Common myeloid progenitor, CD34-positive (primary cell): ENCODE data around the gene EME2.

Source experiments
- CTCF ChIA-PET: fragments of 350-600 bp; sonication (Branson Sonifier 250); formaldehyde crosslinking; loops from one replicate; lab custom pipeline; 2021; ENCODE audit warnings: antibody characterized with exemption; lab: Charles Lee
- POLR2A ChIA-PET: fragments of 350-600 bp; sonication (Branson Sonifier 250); formaldehyde crosslinking; loops from one replicate; lab custom pipeline; 2021; ENCODE audit warnings: antibody characterized with exemption; lab: Charles Lee
- DNase-seq, 3 donors: peaks; one replicate each; pipeline versions ENCODE4 v3.0.0 to v3.0.0-alpha.2; 2013
- H3K27ac ChIP-seq, 2 experiments: 1 replicate in 1 of 2; 2 replicates in 1 of 2; pipeline ENCODE4 v1.7.0; 2013; ENCODE audit warnings: inconsistent platforms in 2 of 2, low read length in 2 of 2, mild to moderate bottlenecking in 2 of 2, low read depth in 1 of 2, moderate library complexity in 1 of 2; ENCODE audit not compliant: severe bottlenecking in 2 of 2, insufficient read depth in 1 of 2, poor library complexity in 1 of 2
- H3K27me3 ChIP-seq, 5 experiments: replicated peaks in 2 of 5; 1 replicate in 3 of 5; 2 replicates in 2 of 5; pipeline versions ENCODE4 v1.6.1 to v1.7.0; 2013; ENCODE audit warnings: low read length in 4 of 5, mild to moderate bottlenecking in 2 of 5, moderate library complexity in 2 of 5, inconsistent platforms in 1 of 5; ENCODE audit not compliant: insufficient read depth in 5 of 5, control insufficient read depth in 4 of 5
- H3K36me3 ChIP-seq, 4 experiments: 1 replicate in 2 of 4; 2 replicates in 2 of 4; pipeline versions ENCODE4 v1.6.1 to v1.7.0; 2013; ENCODE audit warnings: low read length in 3 of 4, control low read depth in 1 of 4, mild to moderate bottlenecking in 1 of 4; ENCODE audit not compliant: control insufficient read depth in 4 of 4, insufficient read depth in 4 of 4
- H3K4me1 ChIP-seq, 4 experiments: 1 replicate in 3 of 4; 2 replicates in 1 of 4; pipeline versions ENCODE4 v1.6.1 to v1.7.1; 2013; ENCODE audit warnings: low read length in 3 of 4, mild to moderate bottlenecking in 3 of 4, control low read depth in 1 of 4, inconsistent platforms in 1 of 4, moderate library complexity in 1 of 4; ENCODE audit not compliant: control insufficient read depth in 4 of 4, insufficient read depth in 4 of 4; ENCODE audit errors: control extremely low read depth in 1 of 4
- H3K4me3 ChIP-seq, 7 experiments: 1 replicate in 4 of 7; 2 replicates in 3 of 7; pipeline versions ENCODE4 v1.5.1 to v1.7.0; 2013; ENCODE audit warnings: mild to moderate bottlenecking in 7 of 7, low read length in 6 of 7, moderate library complexity in 6 of 7, inconsistent platforms in 2 of 7, low read depth in 2 of 7, control low read depth in 1 of 7; ENCODE audit not compliant: insufficient read depth in 4 of 7, control insufficient read depth in 1 of 7; ENCODE audit errors: extremely low read depth in 1 of 7
- H3K9me3 ChIP-seq, 5 experiments: 1 replicate in 4 of 5; 2 replicates in 1 of 5; pipeline versions ENCODE4 v1.6.1 to v1.7.1; 2013; ENCODE audit warnings: low read length in 4 of 5, mild to moderate bottlenecking in 2 of 5, inconsistent platforms in 1 of 5, low read depth in 1 of 5, moderate library complexity in 1 of 5; ENCODE audit not compliant: control insufficient read depth in 4 of 5, insufficient read depth in 2 of 5; ENCODE audit errors: control extremely low read depth in 1 of 5
- WGBS: methylation state at CpG from one replicate; pipeline ENCODE4 v1.1.5; 2013; ENCODE audit not compliant: insufficient coverage; 5-methylcytosine and 5-hydroxymethylcytosine counted together

EME2 gene

DNA sequence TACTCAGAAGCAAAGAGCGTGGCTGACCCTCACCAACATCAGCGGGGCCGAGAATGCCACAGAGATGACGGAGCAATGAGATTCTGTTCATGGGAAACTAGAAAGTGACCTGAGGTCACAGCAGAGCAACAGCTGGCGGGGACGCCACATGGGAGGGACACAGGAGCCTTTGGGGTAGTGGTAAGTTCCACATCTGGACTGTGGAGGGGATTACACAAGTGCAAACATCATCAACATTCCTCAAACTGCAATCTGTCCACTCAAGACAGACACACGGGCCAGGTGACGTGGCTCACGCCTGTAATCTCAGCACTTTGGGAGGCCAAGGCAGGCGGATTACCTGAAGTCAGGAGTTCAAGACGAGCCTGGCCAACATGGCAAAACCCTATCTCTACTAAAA is 42.9 kb downstream of the EME2 start:
- Histone ChIP-seq H3K9me3 (no peaks in the 10 kb centered on the region), H3K4me1 (peaks cover 0 to 4% (median 3%) of the 10 kb centered on the region in 4 experiments), H3K36me3 (peaks cover 9 to 50% (median 34%) of the 10 kb centered on the region in 4 experiments), H3K27ac (no peak overlapping the region), H3K4me3 (no peak overlapping the region), H3K27me3 (no peaks in the 10 kb centered on the region)
- 97% methylated on average over 10 of the region's 11 CpGs for WGBS
- ChIA-PET POLR2A (no interaction called here), CTCF (interaction anchor here (1.1 to 2.8 kb wide), 2 partner anchors 32 to 40 kb away, joined by 3 to 10 read pairs; partner anchors contain the start of genes NUBP2 and SPSB3)
- DNase-seq, result no peak

DNA sequence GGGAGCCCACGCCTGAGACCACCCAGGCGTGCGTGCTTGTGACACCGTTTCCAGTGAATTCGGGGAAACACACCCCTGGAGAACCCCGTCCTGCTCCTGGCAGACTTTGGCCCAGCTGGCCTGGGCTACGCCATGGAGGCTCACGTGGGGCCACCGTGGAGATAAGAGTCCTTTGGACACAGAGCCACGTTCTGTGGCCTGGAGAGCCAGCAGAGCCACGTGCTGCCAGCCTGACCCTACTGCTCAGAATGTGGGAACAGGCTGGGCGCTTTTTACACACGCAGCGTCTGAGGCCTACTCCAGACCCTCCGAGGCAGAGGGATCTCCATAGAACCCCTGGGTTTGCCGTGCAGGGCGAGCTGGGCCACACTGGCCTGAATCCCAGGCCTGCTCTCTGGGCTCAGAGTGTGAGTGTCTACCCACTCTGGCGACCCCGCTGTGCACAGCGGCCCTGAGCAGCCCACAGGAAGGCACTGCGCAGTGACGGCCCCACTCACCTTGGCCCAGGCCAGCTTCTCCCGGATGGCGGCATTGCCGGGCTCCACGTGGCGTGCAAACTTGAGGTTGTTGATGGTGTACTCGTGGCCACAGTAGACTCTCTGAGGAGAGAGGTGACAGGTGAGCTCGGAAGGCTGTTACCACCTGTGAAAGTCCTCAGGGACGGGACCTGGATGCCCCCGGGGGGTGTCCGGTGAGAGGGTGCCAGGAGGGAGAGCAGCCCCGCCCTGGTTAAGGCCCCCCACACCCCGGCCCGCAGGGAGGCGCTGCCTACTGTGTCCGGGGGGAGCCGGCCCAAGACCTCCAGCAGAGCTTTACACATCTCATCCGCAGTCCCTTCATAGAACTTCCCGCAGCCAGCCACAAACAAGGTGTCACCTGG is 44.0 kb downstream of the EME2 start:
- ChIA-PET POLR2A (no interaction called here), CTCF (no interaction called here)
- Histone ChIP-seq H3K4me3 (no peak overlapping the region), H3K4me1 (peaks cover 0 to 4% (median 3%) of the 10 kb centered on the region in 4 experiments), H3K27ac (no peak overlapping the region), H3K36me3 (peaks cover 9 to 55% (median 34%) of the 10 kb centered on the region in 4 experiments), H3K9me3 (no peaks in the 10 kb centered on the region), H3K27me3 (no peaks in the 10 kb centered on the region)
- 98% methylated on average over 33 of the region's 40 CpGs for WGBS
- no peak for DNase-seq

DNA sequence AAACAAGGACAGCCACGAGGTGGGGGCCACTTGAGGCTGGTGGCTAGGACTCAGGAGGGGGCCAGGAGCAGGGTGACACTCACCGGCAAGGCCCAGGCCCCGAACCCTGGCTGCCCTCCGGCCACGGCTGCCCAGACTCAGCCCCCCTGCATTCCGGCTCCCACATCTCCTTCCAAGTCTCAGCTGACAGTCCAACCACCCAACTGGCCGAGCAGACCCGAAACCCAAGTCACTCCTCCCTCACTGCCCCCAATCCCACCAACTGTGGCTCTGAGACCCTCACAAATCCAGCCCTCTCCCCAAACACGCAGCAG is 44.6 kb downstream of the EME2 start:
- Histone ChIP-seq H3K4me1 (peaks cover 0 to 4% (median 3%) of the 10 kb centered on the region in 4 experiments), H3K4me3 (no peak overlapping the region), H3K9me3 (no peaks in the 10 kb centered on the region), H3K27ac (no peak overlapping the region), H3K36me3 (peaks cover 9 to 60% (median 37%) of the 10 kb centered on the region in 4 experiments), H3K27me3 (no peaks in the 10 kb centered on the region)
- ChIA-PET POLR2A (no interaction called here), CTCF (no interaction called here)
- no peak for DNase-seq
- 100% methylated on average over 3 of the region's 9 CpGs for WGBS

DNA sequence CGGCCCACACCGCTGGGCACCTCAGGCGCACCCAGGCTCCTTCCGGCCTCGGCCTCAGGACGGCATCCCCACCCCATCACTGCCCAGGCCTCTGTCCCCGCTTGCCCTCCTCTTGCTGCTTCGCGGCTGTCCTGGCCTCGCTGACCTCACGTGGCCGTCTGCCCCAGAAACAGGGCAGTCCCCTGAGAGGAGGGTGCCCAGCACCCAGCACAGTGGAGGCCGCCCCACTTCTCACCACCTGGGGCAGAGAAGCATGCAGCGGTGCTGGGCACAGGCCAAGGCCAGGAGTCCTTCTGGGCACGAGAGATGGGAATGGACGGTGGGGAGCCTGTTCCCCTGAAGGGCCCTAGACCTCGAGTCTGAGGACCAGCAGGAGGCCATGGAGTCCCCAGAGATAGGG is 45.1 kb downstream of the EME2 start:
- Histone ChIP-seq H3K36me3 (peaks cover 9 to 65% (median 41%) of the 10 kb centered on the region in 4 experiments), H3K4me3 (no peak overlapping the region), H3K4me1 (peaks cover 0 to 3% (median 3%) of the 10 kb centered on the region in 4 experiments), H3K27ac (no peak overlapping the region), H3K27me3 (no peaks in the 10 kb centered on the region), H3K9me3 (no peaks in the 10 kb centered on the region)
- no peak for DNase-seq
- WGBS, result 98% methylated on average over 17 of the region's 17 CpGs
- ChIA-PET POLR2A (no interaction called here), CTCF (no interaction called here)

DNA sequence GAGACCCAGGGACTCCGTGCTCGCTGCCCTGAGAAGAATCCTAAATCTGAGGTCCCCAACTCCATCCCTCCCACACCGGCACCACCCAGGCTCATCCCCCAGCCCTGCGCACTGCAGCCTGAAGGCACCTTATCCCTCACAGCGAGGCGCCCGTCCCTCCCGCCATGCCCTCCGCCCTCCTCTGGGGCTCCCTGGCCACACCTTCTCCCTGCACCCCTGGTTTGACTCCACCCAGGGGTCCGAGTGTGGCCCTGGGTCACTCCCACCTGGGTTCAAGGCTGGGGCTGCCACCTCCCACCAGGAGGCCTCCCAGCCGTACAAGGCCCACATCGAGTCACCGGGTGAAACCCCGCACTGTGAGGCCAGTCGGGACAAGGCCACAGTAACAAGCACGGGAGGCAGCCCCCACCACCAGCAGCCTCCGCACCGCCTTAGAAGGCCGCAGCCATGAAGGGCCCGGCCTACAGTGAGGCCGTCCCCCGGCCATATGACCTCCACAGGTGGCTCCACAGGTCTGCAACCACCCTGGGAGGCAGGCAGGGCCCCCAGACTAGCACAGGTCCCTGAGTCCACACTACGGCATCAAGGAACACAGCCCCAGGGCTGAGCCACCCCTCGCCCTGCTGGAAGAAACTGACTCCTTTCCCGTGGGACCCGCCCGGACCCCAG is 45.7 kb downstream of the EME2 start:
- Histone ChIP-seq H3K36me3 (peaks cover 7 to 64% (median 41%) of the 10 kb centered on the region in 4 experiments), H3K27me3 (no peaks in the 10 kb centered on the region), H3K4me1 (no peaks in the 10 kb centered on the region), H3K4me3 (no peak overlapping the region), H3K9me3 (no peaks in the 10 kb centered on the region), H3K27ac (no peak overlapping the region)
- 96% methylated on average over 23 of the region's 27 CpGs for WGBS
- CTCF ChIA-PET, result no interaction called here
- POLR2A ChIA-PET, result no interaction called here
- no peak for DNase-seq

DNA sequence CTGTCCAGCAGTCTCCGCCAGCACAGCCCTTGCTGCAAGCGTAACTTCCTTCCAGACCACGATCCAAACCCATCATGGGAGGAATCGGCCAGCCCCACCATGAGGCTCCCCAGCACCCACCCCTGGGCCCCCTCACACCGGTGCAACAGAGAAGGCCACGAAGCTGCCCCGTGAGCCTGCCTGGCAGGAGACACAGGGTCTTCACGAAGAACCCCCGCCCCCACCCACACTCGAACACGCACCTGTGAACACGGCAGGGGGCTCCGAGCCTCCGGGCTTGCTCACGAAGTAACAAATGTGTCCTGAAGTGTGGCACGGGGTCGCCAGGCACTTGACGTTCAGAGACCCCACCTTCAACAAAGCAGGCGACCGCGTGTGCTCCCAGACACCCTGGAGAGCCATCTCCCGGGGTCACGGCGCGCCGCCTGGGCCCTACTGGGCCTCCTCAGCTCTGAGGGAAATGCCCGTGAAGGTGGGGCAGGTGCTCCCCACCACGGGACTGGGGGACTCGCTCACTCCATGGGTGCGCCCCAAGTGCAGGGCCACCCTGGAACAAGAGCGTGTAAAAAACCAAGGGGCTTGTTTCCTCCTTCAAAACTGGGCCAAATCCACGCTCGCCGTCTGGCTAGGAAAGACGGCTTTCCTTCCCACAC is 46.4 kb downstream of the EME2 start:
- POLR2A ChIA-PET, result no interaction called here
- H3K4me1 ChIP-seq, result no peaks in the 10 kb centered on the region
- no peaks in the 10 kb centered on the region for H3K9me3 ChIP-seq
- 99% methylated on average over 32 of the region's 35 CpGs for WGBS
- no peak overlapping the region for H3K4me3 ChIP-seq
- peaks cover 6 to 62% (median 37%) of the 10 kb centered on the region in 4 experiments for H3K36me3 ChIP-seq
- CTCF ChIA-PET, result no interaction called here
- no peaks in the 10 kb centered on the region for H3K27me3 ChIP-seq
- no peak overlapping the region for H3K27ac ChIP-seq
- no peak for DNase-seq
